ENCODE results near the gene FURIN. TPM values are rescaled to one million over a fixed set of nuclear protein-coding genes. Genes with fewer than 3 reads are reported as not detected.
"Not testable (repeated sequence)": the region's sequence is repeated elsewhere in the genome, so short reads cannot be mapped to it uniquely, and the experiment has no call there.

The FURIN gene
- total RNA-seq, 2 donors from 2014 or later: 381 to 721 TPM

- Mint-ChIP-seq H3K27ac (peak overlapping the region; percentile 98 to 99), H3K36me3 (peaks cover 71 to 77% of the 10 kb centered on the region in 2 donors), H3K9me3 (no peaks in the 10 kb centered on the region)
- DNase-seq (ENCODE audit: low spot score in 2 of 2) (no peak), ATAC-seq (no peak)
Measured at GRCh38 chr15:90873488-90873997, 5.2 kb downstream of the FURIN start.

GRCh38 chr15:90873998-90874605 is 5.7 kb downstream of the FURIN start:
- Mint-ChIP-seq H3K9me3 (no peaks in the 10 kb centered on the region), H3K36me3 (peaks cover 68 to 75% of the 10 kb centered on the region in 2 donors), H3K27ac (peak overlapping the region; percentile 98 to 99)
- no peak for DNase-seq (ENCODE audit: low spot score in 2 of 2)
- no peak for ATAC-seq

DNA sequence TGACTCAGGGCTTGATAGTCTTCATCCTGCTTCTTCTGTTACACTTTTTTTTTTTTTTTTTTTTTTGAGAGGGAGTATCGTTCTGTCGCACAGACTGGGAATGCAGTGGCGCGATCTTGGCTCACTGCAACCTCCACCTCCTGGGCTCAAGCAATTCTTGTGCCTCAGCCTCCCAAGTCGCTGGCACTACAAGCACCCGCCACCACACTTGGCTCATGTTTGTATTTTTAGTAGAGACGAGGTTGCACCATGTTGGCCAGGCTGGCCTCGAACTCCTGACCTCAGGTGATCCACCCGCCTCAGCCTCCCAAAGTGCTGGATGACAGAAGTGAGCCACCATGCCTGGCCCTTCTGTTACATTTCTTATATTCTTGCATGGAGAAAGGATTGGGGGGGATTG is 6.6 kb downstream of the FURIN start:
- H3K36me3 Mint-ChIP-seq: peaks cover 60 to 72% of the 10 kb centered on the region in 2 donors
- peak overlapping the region; percentile 82 to 99 for H3K27ac Mint-ChIP-seq
- DNase-seq (ENCODE audit: low spot score in 2 of 2); ATAC-seq; H3K9me3 Mint-ChIP-seq: not testable (repeated sequence)

DNA sequence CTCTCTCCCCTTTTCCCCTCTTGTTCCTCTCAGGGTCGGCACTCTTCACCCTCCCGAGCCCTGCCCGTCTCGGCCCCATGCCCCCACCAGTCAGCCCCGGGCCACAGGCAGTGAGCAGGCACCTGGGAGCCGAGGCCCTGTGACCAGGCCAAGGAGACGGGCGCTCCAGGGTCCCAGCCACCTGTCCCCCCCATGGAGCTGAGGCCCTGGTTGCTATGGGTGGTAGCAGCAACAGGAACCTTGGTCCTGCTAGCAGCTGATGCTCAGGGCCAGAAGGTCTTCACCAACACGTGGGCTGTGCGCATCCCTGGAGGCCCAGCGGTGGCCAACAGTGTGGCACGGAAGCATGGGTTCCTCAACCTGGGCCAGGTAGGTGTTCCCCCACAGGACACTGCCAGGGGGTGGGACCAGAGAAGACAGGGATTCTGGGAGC is 7.2 kb downstream of the FURIN start:
- Mint-ChIP-seq H3K27ac (peak overlapping the region; percentile 82 to 99), H3K36me3 (peaks cover 54 to 67% of the 10 kb centered on the region in 2 donors), H3K9me3 (no peaks in the 10 kb centered on the region)
- ATAC-seq (no peak), DNase-seq (ENCODE audit: low spot score in 2 of 2) (no peak)

DNA sequence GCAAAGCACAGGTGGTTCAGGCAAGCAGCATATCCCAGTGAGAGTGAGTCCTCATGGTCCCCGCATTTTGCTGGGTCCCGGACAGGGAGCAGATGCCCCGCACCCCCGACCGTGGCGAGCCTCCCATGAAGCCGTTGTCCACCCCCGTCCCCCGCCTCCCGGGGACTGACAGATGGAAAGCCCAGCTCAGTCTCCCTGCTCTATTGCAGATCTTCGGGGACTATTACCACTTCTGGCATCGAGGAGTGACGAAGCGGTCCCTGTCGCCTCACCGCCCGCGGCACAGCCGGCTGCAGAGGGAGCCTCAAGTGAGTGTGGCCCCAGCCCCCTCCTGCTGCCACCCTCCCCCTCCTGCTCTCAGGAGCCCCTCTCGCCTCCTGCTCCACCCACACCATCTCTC is 7.7 kb downstream of the FURIN start:
- DNase-seq (ENCODE audit: low spot score in 2 of 2): no peak
- ATAC-seq: no peak
- no peaks in the 10 kb centered on the region for H3K9me3 Mint-ChIP-seq
- H3K36me3 Mint-ChIP-seq: peaks cover 49 to 62% of the 10 kb centered on the region in 2 donors
- peak overlapping the region; percentile 87 to 93 for H3K27ac Mint-ChIP-seq

DNA sequence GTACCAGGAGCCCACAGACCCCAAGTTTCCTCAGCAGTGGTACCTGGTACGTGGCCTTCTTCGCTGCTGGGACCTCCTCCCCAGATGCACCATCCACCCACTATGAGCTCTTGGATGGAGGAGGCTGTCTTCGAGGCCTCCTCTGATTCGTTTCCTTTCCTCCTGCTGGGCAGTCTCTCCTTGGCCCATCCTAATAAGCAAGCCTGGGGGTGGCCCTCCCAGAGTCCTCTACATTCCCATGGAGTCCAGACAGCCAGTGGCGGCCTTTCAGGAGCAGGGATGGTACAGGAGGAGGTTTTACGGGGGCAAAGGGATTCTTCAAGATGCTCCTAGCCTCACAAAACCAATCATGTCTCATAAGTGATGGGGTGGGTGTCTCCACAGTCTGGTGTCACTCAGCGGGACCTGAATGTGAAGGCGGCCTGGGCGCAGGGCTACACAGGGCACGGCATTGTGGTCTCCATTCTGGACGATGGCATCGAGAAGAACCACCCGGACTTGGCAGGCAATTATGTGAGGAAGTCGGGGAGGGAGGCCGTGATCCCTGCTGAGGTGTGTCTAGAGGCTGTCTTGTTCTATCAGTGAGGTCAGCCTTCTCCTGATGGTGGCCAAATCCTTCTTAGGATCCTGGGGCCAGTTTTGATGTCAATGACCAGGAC is 8.3 kb downstream of the FURIN start:
- Mint-ChIP-seq H3K9me3 (no peaks in the 10 kb centered on the region), H3K27ac (peak overlapping the region; percentile 87 to 93), H3K36me3 (peaks cover 49 to 61% of the 10 kb centered on the region in 2 donors)

DNA sequence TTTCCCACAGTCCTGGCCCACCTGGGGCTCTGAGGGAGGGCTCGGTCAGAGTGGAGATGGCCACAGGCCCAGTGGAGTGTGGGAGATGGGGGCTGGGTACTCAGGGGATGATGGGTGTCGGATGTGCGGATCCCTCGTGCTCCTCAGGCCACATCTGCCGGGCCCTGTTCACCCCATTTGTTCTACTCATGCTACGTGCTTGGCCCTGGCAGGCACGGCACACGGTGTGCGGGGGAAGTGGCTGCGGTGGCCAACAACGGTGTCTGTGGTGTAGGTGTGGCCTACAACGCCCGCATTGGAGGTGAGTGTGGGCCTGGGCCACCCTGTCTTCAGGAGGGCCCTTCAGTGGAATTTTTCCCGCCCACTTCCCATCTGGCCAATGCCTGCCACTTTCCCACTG is 8.9 kb downstream of the FURIN start:
- ATAC-seq (no peak), DNase-seq (ENCODE audit: low spot score in 2 of 2) (no peak)
- H3K9me3 Mint-ChIP-seq: no peaks in the 10 kb centered on the region
- H3K36me3 Mint-ChIP-seq: peaks cover 47 to 58% of the 10 kb centered on the region in 2 donors
- peak overlapping the region; percentile 87 to 94 for H3K27ac Mint-ChIP-seq

More for the DNA sequence above, 8.3 kb downstream of the FURIN start:
- ATAC-seq (no peak), DNase-seq (ENCODE audit: low spot score in 2 of 2) (no peak)

GRCh38 chr15:90877996-90878395 is 9.6 kb downstream of the FURIN start:
- Mint-ChIP-seq H3K27ac (peak overlapping the region; percentile 87 to 94), H3K36me3 (peaks cover 41 to 51% of the 10 kb centered on the region in 2 donors), H3K9me3 (no peaks in the 10 kb centered on the region)
- no peak for ATAC-seq
- no peak for DNase-seq (ENCODE audit: low spot score in 2 of 2)

GRCh38 chr15:90878660-90879059 is 10.3 kb downstream of the FURIN start:
- Mint-ChIP-seq H3K27ac (peak overlapping the region; percentile 44 to 48), H3K36me3 (peaks cover 34 to 45% of the 10 kb centered on the region in 2 donors)

DNA sequence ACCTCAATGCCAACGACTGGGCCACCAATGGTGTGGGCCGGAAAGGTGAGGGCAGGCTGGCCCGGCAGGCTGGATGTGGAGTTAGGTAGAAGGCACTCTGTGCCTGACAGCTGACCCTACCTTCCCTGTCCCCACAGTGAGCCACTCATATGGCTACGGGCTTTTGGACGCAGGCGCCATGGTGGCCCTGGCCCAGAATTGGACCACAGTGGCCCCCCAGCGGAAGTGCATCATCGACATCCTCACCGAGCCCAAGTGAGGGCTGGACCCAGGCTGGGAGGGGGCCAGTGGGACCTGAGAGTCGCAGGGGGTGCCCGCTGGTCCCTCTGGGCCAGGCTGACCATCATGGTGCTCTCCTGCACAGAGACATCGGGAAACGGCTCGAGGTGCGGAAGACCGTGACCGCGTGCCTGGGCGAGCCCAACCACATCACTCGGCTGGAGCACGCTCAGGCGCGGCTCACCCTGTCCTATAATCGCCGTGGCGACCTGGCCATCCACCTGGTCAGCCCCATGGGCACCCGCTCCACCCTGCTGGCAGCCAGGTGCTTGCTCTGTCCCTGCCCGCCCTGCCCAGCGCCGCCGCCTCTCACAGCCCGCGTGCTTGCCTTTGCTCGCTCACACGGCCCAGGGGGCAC is 11.5 kb downstream of the FURIN start:
- DNase-seq (ENCODE audit: low spot score in 2 of 2) (no peak), ATAC-seq (no peak)
- no peaks in the 10 kb centered on the region for H3K9me3 Mint-ChIP-seq
- H3K36me3 Mint-ChIP-seq: peaks cover 25 to 39% of the 10 kb centered on the region in 2 donors
- peak overlapping the region; percentile 48 to 55 for H3K27ac Mint-ChIP-seq

More at GRCh38 chr15:90878660-90879059, 10.3 kb downstream of the FURIN start:
- DNase-seq (ENCODE audit: low spot score in 2 of 2) (no peak), ATAC-seq (no peak)
- H3K9me3 Mint-ChIP-seq: no peaks in the 10 kb centered on the region

DNA sequence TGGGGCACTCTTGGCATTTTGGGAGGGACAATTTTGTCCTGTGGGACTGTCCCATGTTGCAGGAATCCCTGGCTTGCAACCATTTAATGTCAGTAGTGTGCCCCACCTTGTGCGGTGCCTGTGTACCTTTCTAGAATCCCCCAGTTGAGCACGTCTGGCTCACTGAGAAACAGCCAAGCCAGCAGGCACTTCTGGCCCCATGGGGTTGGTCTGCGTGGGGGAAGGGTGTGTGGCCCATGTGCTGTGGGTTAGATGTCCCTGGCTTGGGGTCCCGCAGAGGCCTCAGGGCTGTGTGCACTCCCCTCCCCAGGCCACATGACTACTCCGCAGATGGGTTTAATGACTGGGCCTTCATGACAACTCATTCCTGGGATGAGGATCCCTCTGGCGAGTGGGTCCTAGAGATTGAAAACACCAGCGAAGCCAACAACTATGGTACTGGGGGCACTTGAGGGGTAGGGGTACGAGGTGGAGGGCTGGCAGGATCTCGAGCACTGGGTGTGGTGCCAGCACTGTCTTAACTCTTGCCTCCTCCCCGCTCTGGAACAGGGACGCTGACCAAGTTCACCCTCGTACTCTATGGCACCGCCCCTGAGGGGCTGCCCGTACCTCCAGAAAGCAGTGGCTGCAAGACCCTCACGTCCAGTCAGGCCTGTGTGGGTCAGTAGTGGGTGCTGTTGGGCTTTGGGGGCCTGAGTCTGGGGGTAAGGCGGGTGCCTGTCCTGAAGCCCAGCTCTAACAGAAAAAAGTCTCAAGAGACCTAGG is 12.2 kb downstream of the FURIN start:
- no peak for ATAC-seq
- H3K9me3 Mint-ChIP-seq: no peaks in the 10 kb centered on the region
- H3K27ac Mint-ChIP-seq: no peak overlapping the region

GRCh38 chr15:90881181-90881977 is 13.0 kb downstream of the FURIN start:
- Mint-ChIP-seq H3K27ac (peak overlapping the region in 1 of 2 donors; percentile 30), H3K36me3 (peaks cover 24 to 32% of the 10 kb centered on the region in 2 donors), H3K9me3 (no peaks in the 10 kb centered on the region)
- ATAC-seq: no peak
- DNase-seq (ENCODE audit: low spot score in 2 of 2): peak in 1 of 2 donors; percentile 57

More for the DNA sequence above, 12.2 kb downstream of the FURIN start:
- no peak for DNase-seq (ENCODE audit: low spot score in 2 of 2)
- peaks cover 25 to 35% of the 10 kb centered on the region in 2 donors for H3K36me3 Mint-ChIP-seq

- Mint-ChIP-seq H3K36me3 (peaks cover 16 to 24% of the 10 kb centered on the region in 2 donors), H3K27ac (peak overlapping the region in 1 of 2 donors; percentile 83), H3K9me3 (no peaks in the 10 kb centered on the region)
- ATAC-seq (peak in 1 of 2 donors; percentile 2), DNase-seq (ENCODE audit: low spot score in 2 of 2) (no peak)
Measured at GRCh38 chr15:90881978-90882721, 13.8 kb downstream of the FURIN start.

DNA sequence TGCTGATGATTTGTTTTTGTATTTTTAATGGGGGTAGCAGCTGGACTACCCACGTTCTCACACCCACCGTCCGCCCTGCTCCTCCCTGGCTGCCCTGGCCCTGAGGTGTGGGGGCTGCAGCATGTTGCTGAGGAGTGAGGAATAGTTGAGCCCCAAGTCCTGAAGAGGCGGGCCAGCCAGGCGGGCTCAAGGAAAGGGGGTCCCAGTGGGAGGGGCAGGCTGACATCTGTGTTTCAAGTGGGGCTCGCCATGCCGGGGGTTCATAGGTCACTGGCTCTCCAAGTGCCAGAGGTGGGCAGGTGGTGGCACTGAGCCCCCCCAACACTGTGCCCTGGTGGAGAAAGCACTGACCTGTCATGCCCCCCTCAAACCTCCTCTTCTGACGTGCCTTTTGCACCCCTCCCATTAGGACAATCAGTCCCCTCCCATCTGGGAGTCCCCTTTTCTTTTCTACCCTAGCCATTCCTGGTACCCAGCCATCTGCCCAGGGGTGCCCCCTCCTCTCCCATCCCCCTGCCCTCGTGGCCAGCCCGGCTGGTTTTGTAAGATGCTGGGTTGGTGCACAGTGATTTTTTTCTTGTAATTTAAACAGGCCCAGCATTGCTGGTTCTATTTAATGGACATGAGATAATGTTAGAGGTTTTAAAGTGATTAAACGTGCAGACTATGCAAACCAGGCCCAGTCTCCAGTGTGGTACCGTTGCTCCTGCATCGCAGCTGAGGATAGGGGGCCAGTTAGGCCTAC is 14.6 kb downstream of the FURIN start:
- Mint-ChIP-seq H3K9me3 (no peaks in the 10 kb centered on the region), H3K27ac (peak overlapping the region in 1 of 2 donors; percentile 83), H3K36me3 (peaks cover 8 to 16% of the 10 kb centered on the region in 2 donors)
- ATAC-seq (peak in 1 of 2 donors; percentile 3), DNase-seq (ENCODE audit: low spot score in 2 of 2) (peak in 1 of 2 donors; percentile 58)
